DOHH2 (cell line): ENCODE data around the gene MED13L.

Experiments used
- H3F3A ChIP-seq: fragments of 200-600 bp; sonication (generic), shearing (Covaris generic); 2 replicates; pipeline ENCODE4 v1.6.0; 2016; ENCODE audit warnings: antibody characterized with exemption, mild to moderate bottlenecking; ENCODE audit not compliant: control insufficient read depth, insufficient read depth
- H3K27ac ChIP-seq: fragments of 200-600 bp; sonication (generic); 2 replicates; pipeline ENCODE4 v1.5.1; 2014; ENCODE audit warnings: low read depth, mild to moderate bottlenecking, low read length, moderate library complexity
- H3K27me3 ChIP-seq: fragments of 200-600 bp; sonication (generic); 2 replicates; pipeline ENCODE4 v1.6.1; 2014; ENCODE audit warnings: mild to moderate bottlenecking, low read length, mixed read lengths; ENCODE audit not compliant: control insufficient read depth
- H3K36me3 ChIP-seq: fragments of 200-600 bp; sonication (generic); 2 replicates; pipeline ENCODE4 v1.6.1; 2014; ENCODE audit warnings: mild to moderate bottlenecking, low read length, moderate library complexity, mixed read lengths; ENCODE audit not compliant: control insufficient read depth
- H3K4me1 ChIP-seq: fragments of 200-600 bp; sonication (generic); 2 replicates; pipeline ENCODE4 v1.6.1; 2014; ENCODE audit warnings: mild to moderate bottlenecking, low read length, mixed read lengths; ENCODE audit not compliant: control insufficient read depth
- H3K4me2 ChIP-seq: fragments of 200-600 bp; sonication (generic); 2 replicates; pipeline ENCODE4 v1.6.0; 2014; ENCODE audit warnings: mild to moderate bottlenecking, low read length, moderate library complexity
- H3K4me3 ChIP-seq: fragments of 200-600 bp; sonication (generic); 2 replicates; pipeline ENCODE4 v1.5.1; 2014; ENCODE audit warnings: mild to moderate bottlenecking, low read length, mixed read lengths
- H3K79me2 ChIP-seq: fragments of 200-600 bp; sonication (generic); 2 replicates; pipeline ENCODE4 v1.6.1; 2014; ENCODE audit warnings: mild to moderate bottlenecking, low read length, mixed read lengths; ENCODE audit not compliant: control insufficient read depth
- H3K9me2 ChIP-seq: fragments of 200-600 bp; sonication (generic); replicated peaks from 2 replicates; pipeline ENCODE4 v1.6.1; 2014; ENCODE audit warnings: mild to moderate bottlenecking, low read length, mixed read lengths; ENCODE audit not compliant: control insufficient read depth
- H3K9me3 ChIP-seq: fragments of 200-600 bp; sonication (generic); 2 replicates; pipeline ENCODE4 v1.6.1; 2014; ENCODE audit warnings: antibody characterized with exemption, low read length, mixed read lengths; ENCODE audit not compliant: control insufficient read depth, insufficient read depth
- H4K20me1 ChIP-seq: fragments of 200-600 bp; sonication (generic); 2 replicates; pipeline ENCODE4 v1.6.0; 2014; ENCODE audit warnings: low read depth, mild to moderate bottlenecking, antibody characterized with exemption, low read length, moderate library complexity; ENCODE audit not compliant: control insufficient read depth, insufficient read depth
- CTCF ChIP-seq: fragments of 200-600 bp; sonication (generic); IDR thresholded peaks from one replicate; pipeline ENCODE4 v1.5.1; 2014; ENCODE audit warnings: antibody characterized with exemption, mild to moderate bottlenecking, low read depth, low read length; ENCODE audit not compliant: poor library complexity, severe bottlenecking
- EZH2phosphoT487 ChIP-seq: fragments of 200-600 bp; sonication (generic); IDR thresholded peaks from 2 replicates; pipeline ENCODE4 v1.6.1; 2017; ENCODE audit warnings: borderline replicate concordance, mild to moderate bottlenecking, antibody characterized with exemption, low read length, moderate library complexity, mixed read lengths

MED13L gene

GRCh38 chr12:116301621-116302020 lies 24.1 kb upstream of the MED13L start:
- Histone ChIP-seq H3K27ac (no peak overlapping the region), H3K4me1 (no peaks in the 10 kb centered on the region), H4K20me1 (no peaks in the 10 kb centered on the region), H3K4me2 (no peak overlapping the region), H3K27me3 (peaks cover 22% of the 10 kb centered on the region), H3K9me2 (no peaks in the 10 kb centered on the region), H3K36me3 (no peaks in the 10 kb centered on the region), H3K9me3 (no peaks in the 10 kb centered on the region), H3K4me3 (no peak overlapping the region), H3K79me2 (no peaks in the 10 kb centered on the region), H3F3A (no peaks in the 10 kb centered on the region)
- TF ChIP-seq CTCF, result no peak
- TF ChIP-seq EZH2phosphoT487, result no peak

- no peaks in the 10 kb centered on the region for H3K4me1 ChIP-seq
- no peak overlapping the region for H3K27ac ChIP-seq
- H3K79me2 ChIP-seq, result no peaks in the 10 kb centered on the region
- H3K36me3 ChIP-seq, result no peaks in the 10 kb centered on the region
- no peaks in the 10 kb centered on the region for H4K20me1 ChIP-seq
- no peak overlapping the region for H3K4me3 ChIP-seq
- H3F3A ChIP-seq, result no peaks in the 10 kb centered on the region
- H3K4me2 ChIP-seq, result no peak overlapping the region
- H3K9me3 ChIP-seq, result no peaks in the 10 kb centered on the region
- no peaks in the 10 kb centered on the region for H3K9me2 ChIP-seq
- TF ChIP-seq EZH2phosphoT487, result no peak
- TF ChIP-seq CTCF, result no peak
- peaks cover 22% of the 10 kb centered on the region for H3K27me3 ChIP-seq
Measured at GRCh38 chr12:116299665-116300328, 22.3 kb upstream of the MED13L start.

- no peaks in the 10 kb centered on the region for H3K4me1 ChIP-seq
- H3K79me2 ChIP-seq, result no peaks in the 10 kb centered on the region
- no peak overlapping the region for H3K4me3 ChIP-seq
- no peaks in the 10 kb centered on the region for H4K20me1 ChIP-seq
- H3K4me2 ChIP-seq, result no peak overlapping the region
- TF ChIP-seq EZH2phosphoT487 (no peak), CTCF (no peak)
- no peak overlapping the region for H3K27ac ChIP-seq
- H3F3A ChIP-seq, result no peaks in the 10 kb centered on the region
- no peaks in the 10 kb centered on the region for H3K36me3 ChIP-seq
- no peaks in the 10 kb centered on the region for H3K9me3 ChIP-seq
- H3K27me3 ChIP-seq, result peaks cover 24% of the 10 kb centered on the region
- H3K9me2 ChIP-seq, result no peaks in the 10 kb centered on the region
Measured at GRCh38 chr12:116299064-116299463, 21.6 kb upstream of the MED13L start.
